A549 (cell line): ENCODE data around the gene PDE4D. TPM values are rescaled to one million over a fixed set of nuclear protein-coding genes. Genes with fewer than 3 reads are reported as not detected.
A peak's percentile ranks its signal among the peaks of the same experiment; 100 is the strongest.

Source experiments
- ATAC-seq, 2 experiments: fragments of 200-7000 bp in 1 of 2; fragments of >200 bp in 1 of 2; cut with Nextera tagmentation in 1 of 2; cut with Tn5 transposase in 1 of 2; 3 replicates each; pipeline versions ENCODE4 v1.8.0 to v1.9.1; 2018 to 2020; ENCODE audit warnings: mild to moderate bottlenecking in 1 of 2, moderate library complexity in 1 of 2
- CTCF ChIA-PET: fragments of 300-600 bp; sonication (Branson Sonifier 250); formaldehyde crosslinking; extraction: SDS; loops from one replicate; lab custom pipeline; 2021; ENCODE audit warnings: antibody characterized with exemption, inconsistent platforms; lab: Yijun Ruan, JAX
- POLR2A ChIA-PET: fragments of 350-600 bp; formaldehyde crosslinking; extraction: SDS; loops from one replicate; lab custom pipeline; 2021; ENCODE audit warnings: antibody characterized with exemption, inconsistent platforms; lab: Yijun Ruan, JAX
- DNase-seq, 2 experiments: peaks; one replicate each; pipeline versions ENCODE4 v3.0.0 to v3.0.0-alpha.2; 2011 to 2016; ENCODE audit warnings: low read depth in 1 of 2, low spot score in 1 of 2
- FAIRE-seq: peaks from 2 replicates; lab custom pipeline; 2011; peaks lifted over from hg19 to GRCh38; lab: Jason Lieb, UNC
- H3K27ac ChIP-seq, 2 experiments: fragments of >200 bp; sonication (Bioruptor Twin); formaldehyde crosslinking; 3 replicates each; pipeline ENCODE4 v1.5.1; 2016 to 2017
- H3K4me1 ChIP-seq: fragments of >200 bp; sonication (Bioruptor Twin); formaldehyde crosslinking; 3 replicates; pipeline ENCODE4 v1.6.1; 2016
- H3K4me2 ChIP-seq: fragments of >200 bp; sonication (Bioruptor Twin); formaldehyde crosslinking; 3 replicates; pipeline ENCODE4 v1.6.1; 2016
- H3K4me3 ChIP-seq: fragments of >200 bp; sonication (Bioruptor Twin); formaldehyde crosslinking; 3 replicates; pipeline ENCODE4 v1.5.1; 2016
- H3K9me3 ChIP-seq: fragments of >200 bp; sonication (Bioruptor Twin); formaldehyde crosslinking; 3 replicates; pipeline ENCODE4 v1.6.1; 2016
- CHD2 ChIP-seq: fragments of 150-350 bp; IDR thresholded peaks from 2 replicates; pipeline ENCODE4 v1.6.1; 2014; ENCODE audit warnings: low read length; ENCODE audit not compliant: partially characterized antibody
- CHD4 ChIP-seq: fragments of 200-600 bp; sonication (generic); IDR thresholded peaks from 2 replicates; pipeline ENCODE4 v1.6.1; 2016; ENCODE audit warnings: antibody characterized with exemption, mild to moderate bottlenecking, borderline replicate concordance
- EHMT2 ChIP-seq: fragments of 200-600 bp; sonication (generic); IDR thresholded peaks from 2 replicates; pipeline ENCODE4 v1.6.1; 2016; ENCODE audit warnings: antibody characterized with exemption, low read depth, mild to moderate bottlenecking, moderate library complexity
- EP300 ChIP-seq, 2 experiments: fragments of >200 bp; sonication (Bioruptor Twin); formaldehyde crosslinking; IDR thresholded peaks; 2 replicates in 1 of 2; 3 replicates in 1 of 2; pipeline ENCODE4 v1.6.1; 2016 to 2017
- FOSB ChIP-seq: fragments of 250-450 bp; sonication (Bioruptor Pico); IDR thresholded peaks from 2 replicates; pipeline ENCODE4 v1.5.0; 2020; ENCODE audit warnings: mild to moderate bottlenecking, moderate library complexity
- HDAC2 ChIP-seq: fragments of 200-600 bp; sonication (generic); IDR thresholded peaks from 2 replicates; pipeline ENCODE4 v1.6.1; 2016
- JUN ChIP-seq, 2 experiments: fragments of >200 bp; sonication (Bioruptor Twin); formaldehyde crosslinking; IDR thresholded peaks; 2 replicates in 1 of 2; 3 replicates in 1 of 2; pipeline ENCODE4 v1.6.1; 2016 to 2017
- JUNB ChIP-seq: fragments of >200 bp; sonication (Bioruptor Twin); formaldehyde crosslinking; IDR thresholded peaks from 2 replicates; pipeline ENCODE4 v1.6.1; 2016
- MAFK ChIP-seq: fragments of 450-650 bp; IDR thresholded peaks from 2 replicates; pipeline ENCODE4 v1.6.1; 2014; ENCODE audit not compliant: partially characterized antibody
- MYC ChIP-seq: IDR thresholded peaks from 2 replicates; pipeline ENCODE4 v1.6.1; 2012; ENCODE audit warnings: mild to moderate bottlenecking, inconsistent platforms, low read length, improper control_type of control experiment, borderline replicate concordance
- NFE2L2 ChIP-seq: fragments of 150-350 bp; conservative IDR thresholded peaks from 2 replicates; pipeline ENCODE4 v1.6.1; 2014; ENCODE audit warnings: low read length
- POLR2AphosphoS2 ChIP-seq: conservative IDR thresholded peaks from 2 replicates; pipeline ENCODE4 v1.6.1; 2012; ENCODE audit warnings: low read length, improper control_type of control experiment, inconsistent platforms
- RAD21 ChIP-seq, 2 experiments: fragments of >200 bp in 1 of 2; sonication (Bioruptor Twin) in 1 of 2; formaldehyde crosslinking in 1 of 2; IDR thresholded peaks in 1 of 2; conservative IDR thresholded peaks in 1 of 2; 2 replicates in 1 of 2; 3 replicates in 1 of 2; pipeline ENCODE4 v1.6.1; 2012 to 2018; ENCODE audit warnings: inconsistent platforms in 1 of 2
- RARB ChIP-seq: fragments of 250-450 bp; sonication (Bioruptor Pico); IDR thresholded peaks from 2 replicates; pipeline ENCODE4 v1.8.0; 2021; ENCODE audit warnings: mild to moderate bottlenecking, moderate library complexity
- ZFP36 ChIP-seq: fragments of 450-650 bp; IDR thresholded peaks from 2 replicates; pipeline ENCODE4 v1.6.1; 2014; ENCODE audit warnings: borderline replicate concordance; ENCODE audit not compliant: partially characterized antibody
- ZNF302 ChIP-seq: fragments of 250-450 bp; sonication (Bioruptor Pico); IDR thresholded peaks from 2 replicates; pipeline ENCODE4 v1.9.0; 2021; ENCODE audit warnings: inconsistent platforms, mild to moderate bottlenecking, moderate library complexity
- WGBS: methylation state at CpG from one replicate; pipeline ENCODE4 v1.1.6; 2017; ENCODE audit errors: missing lambda C conversion rate; 5-methylcytosine and 5-hydroxymethylcytosine counted together
- polyA plus RNA-seq, 4 experiments: library from polyadenylated mRNA; depleted of rRNA in 3 of 4; stranded (reverse); fragments of >200 nt; fragmentation: RNase III in 1 of 4; extraction: RNeasy Plus Mini Kit Qiagen cat#74134 plus additional on column Dnase treatment in 1 of 4; gene quantifications; 2 replicates in 3 of 4; 3 replicates in 1 of 4; pipeline ENCODE4 v1.2.3, GENCODE V29; 2011 to 2017
- TF ChIP-seq, protein P1 (sequence below): fragments of 200-600 bp; sonication (generic); IDR thresholded peaks from 2 replicates; pipeline ENCODE4 v1.6.1; 2016; ENCODE audit warnings: antibody characterized with exemption, mild to moderate bottlenecking, moderate library complexity
- TF ChIP-seq, protein P2 (sequence below): fragments of 450-650 bp; IDR thresholded peaks from 2 replicates; pipeline ENCODE4 v1.6.1; 2014; ENCODE audit warnings: antibody characterized with exemption
- TF ChIP-seq, protein P3 (sequence below): fragments of 250-450 bp; sonication (Bioruptor Pico); IDR thresholded peaks from 2 replicates; pipeline ENCODE4 v1.5.0; 2020; ENCODE audit warnings: low read depth, mild to moderate bottlenecking, moderate library complexity
- TF ChIP-seq, protein P4 (sequence below): fragments of >200 bp; sonication (Bioruptor Twin); formaldehyde crosslinking; IDR thresholded peaks from 2 replicates; pipeline ENCODE4 v1.6.1; 2016

The PDE4D gene
- polyA plus RNA-seq, 2 of the 4 experiments (the other 2 are of a cell fraction), result 74.0 to 213 TPM

DNA sequence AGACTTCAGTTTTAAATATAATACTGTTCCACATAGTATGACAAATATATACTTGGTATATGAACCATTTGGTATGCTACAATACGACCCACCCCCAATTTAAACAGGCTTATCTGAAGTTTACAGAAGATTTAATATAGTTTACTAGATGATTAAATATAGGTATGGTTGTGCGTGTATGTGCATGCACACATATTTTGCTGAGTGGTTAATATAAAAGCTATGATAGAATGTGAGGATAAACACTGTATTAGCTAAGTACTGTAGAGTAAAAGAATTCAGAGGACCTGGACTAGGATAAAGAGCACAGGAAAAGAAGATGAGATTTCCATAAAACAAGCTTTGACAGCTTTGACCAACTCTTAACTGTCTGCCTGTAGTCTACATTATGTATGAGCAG is 356.7 kb downstream of the PDE4D start:
- 60% methylated on average over 2 of the region's 2 CpGs for WGBS
- no peak for DNase-seq
- H3K4me3 ChIP-seq, result no peak overlapping the region
- H3K4me1 ChIP-seq, result peaks cover 97% of the 10 kb centered on the region
- H3K4me2 ChIP-seq, result peak overlapping the region; percentile 17; the same call in 2 of the 3 replicates
- no peak for ATAC-seq
- peak; percentile 49 for TF ChIP-seq MAFK
- TF ChIP-seq MYC, result no peak
- TF ChIP-seq, all 56 proteins: peak for 1
- ChIA-PET CTCF (interaction anchor here (1.1 kb wide), 1 partner anchor 11 kb away, joined by 3 read pairs; no protein-coding TSS in a partner anchor), POLR2A (no interaction called here)
- H3K27ac ChIP-seq, result peak overlapping the region; percentile 52 to 97; a peak in 5 of 6 replicates
- no peak for FAIRE-seq
- no peaks in the 10 kb centered on the region for H3K9me3 ChIP-seq

DNA sequence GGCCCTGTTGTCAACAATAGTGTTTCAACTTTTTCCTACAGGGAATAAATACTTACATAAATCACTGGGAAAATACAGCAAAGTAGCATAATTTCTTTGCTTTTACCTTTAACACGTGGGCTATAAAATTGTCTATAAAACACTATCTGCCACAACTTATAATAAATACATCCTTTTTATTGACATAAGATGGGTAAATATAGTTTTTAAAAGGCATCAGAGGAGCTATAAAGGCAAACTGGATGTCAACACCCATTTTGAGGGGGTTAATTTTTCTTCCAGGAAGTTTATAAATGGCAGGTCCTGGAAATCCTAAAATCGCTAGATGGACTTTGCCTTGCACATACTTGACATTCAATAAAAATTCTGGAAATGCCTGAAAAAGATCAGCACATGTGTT is 358.0 kb downstream of the PDE4D start:
- POLR2A ChIA-PET, result no interaction called here
- 67% methylated on average over 2 of the region's 2 CpGs for WGBS
- ATAC-seq, result no peak
- H3K4me3 ChIP-seq, result no peak overlapping the region
- peak overlapping the region; percentile 46 to 50; a peak in 5 of 6 replicates for H3K27ac ChIP-seq
- peak overlapping the region; percentile 20 for H3K4me2 ChIP-seq
- no peak for FAIRE-seq
- CTCF ChIA-PET, result no interaction called here
- DNase-seq, result no peak
- peaks cover 97% of the 10 kb centered on the region for H3K4me1 ChIP-seq
- no peak for TF ChIP-seq NFE2L2
- TF ChIP-seq, protein P1, sequence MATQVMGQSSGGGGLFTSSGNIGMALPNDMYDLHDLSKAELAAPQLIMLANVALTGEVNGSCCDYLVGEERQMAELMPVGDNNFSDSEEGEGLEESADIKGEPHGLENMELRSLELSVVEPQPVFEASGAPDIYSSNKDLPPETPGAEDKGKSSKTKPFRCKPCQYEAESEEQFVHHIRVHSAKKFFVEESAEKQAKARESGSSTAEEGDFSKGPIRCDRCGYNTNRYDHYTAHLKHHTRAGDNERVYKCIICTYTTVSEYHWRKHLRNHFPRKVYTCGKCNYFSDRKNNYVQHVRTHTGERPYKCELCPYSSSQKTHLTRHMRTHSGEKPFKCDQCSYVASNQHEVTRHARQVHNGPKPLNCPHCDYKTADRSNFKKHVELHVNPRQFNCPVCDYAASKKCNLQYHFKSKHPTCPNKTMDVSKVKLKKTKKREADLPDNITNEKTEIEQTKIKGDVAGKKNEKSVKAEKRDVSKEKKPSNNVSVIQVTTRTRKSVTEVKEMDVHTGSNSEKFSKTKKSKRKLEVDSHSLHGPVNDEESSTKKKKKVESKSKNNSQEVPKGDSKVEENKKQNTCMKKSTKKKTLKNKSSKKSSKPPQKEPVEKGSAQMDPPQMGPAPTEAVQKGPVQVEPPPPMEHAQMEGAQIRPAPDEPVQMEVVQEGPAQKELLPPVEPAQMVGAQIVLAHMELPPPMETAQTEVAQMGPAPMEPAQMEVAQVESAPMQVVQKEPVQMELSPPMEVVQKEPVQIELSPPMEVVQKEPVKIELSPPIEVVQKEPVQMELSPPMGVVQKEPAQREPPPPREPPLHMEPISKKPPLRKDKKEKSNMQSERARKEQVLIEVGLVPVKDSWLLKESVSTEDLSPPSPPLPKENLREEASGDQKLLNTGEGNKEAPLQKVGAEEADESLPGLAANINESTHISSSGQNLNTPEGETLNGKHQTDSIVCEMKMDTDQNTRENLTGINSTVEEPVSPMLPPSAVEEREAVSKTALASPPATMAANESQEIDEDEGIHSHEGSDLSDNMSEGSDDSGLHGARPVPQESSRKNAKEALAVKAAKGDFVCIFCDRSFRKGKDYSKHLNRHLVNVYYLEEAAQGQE, result no peak
- TF ChIP-seq, protein P2, sequence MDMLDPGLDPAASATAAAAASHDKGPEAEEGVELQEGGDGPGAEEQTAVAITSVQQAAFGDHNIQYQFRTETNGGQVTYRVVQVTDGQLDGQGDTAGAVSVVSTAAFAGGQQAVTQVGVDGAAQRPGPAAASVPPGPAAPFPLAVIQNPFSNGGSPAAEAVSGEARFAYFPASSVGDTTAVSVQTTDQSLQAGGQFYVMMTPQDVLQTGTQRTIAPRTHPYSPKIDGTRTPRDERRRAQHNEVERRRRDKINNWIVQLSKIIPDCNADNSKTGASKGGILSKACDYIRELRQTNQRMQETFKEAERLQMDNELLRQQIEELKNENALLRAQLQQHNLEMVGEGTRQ, result no peak
- no peak for TF ChIP-seq POLR2AphosphoS2
- no peak for TF ChIP-seq RARB (CRISPR knock-in tag)
- TF ChIP-seq CHD4, result no peak
- TF ChIP-seq ZFP36, result no peak
- TF ChIP-seq EHMT2, result no peak
- TF ChIP-seq MYC, result no peak
- no peak for TF ChIP-seq JUNB
- TF ChIP-seq, protein P3, sequence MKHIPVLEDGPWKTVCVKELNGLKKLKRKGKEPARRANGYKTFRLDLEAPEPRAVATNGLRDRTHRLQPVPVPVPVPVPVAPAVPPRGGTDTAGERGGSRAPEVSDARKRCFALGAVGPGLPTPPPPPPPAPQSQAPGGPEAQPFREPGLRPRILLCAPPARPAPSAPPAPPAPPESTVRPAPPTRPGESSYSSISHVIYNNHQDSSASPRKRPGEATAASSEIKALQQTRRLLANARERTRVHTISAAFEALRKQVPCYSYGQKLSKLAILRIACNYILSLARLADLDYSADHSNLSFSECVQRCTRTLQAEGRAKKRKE (CRISPR knock-in tag), result no peak
- TF ChIP-seq ZNF302 (CRISPR knock-in tag), result no peak
- TF ChIP-seq FOSB (CRISPR knock-in tag), result no peak
- no peak for TF ChIP-seq HDAC2
- TF ChIP-seq CHD2, result no peak
- no peak for TF ChIP-seq EP300 (IDR thresholded peaks at IDR 0.05)
- H3K9me3 ChIP-seq, result no peaks in the 10 kb centered on the region

DNA sequence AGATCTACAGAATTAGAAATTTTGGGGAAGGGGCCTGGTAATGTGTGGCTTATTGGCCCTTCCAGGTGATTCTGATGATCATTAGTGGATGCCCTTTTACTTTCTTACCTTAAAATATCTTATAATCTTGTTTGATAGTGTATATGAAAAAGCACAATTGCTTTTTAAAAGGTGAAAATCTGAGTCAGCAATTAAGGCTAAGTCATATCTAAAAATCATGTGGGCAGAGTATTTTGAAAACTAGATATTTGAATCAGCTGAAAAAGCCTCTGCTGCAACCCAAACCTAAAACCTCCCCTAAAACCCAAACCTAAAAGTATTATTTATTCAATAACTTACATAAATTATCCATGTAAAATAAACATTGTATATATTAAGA is 359.8 kb downstream of the PDE4D start:
- Histone ChIP-seq H3K4me1 (peaks cover 97% of the 10 kb centered on the region), H3K4me3 (no peak overlapping the region), H3K9me3 (no peaks in the 10 kb centered on the region), H3K4me2 (0 out of 3 replicates have a peak overlapping the region, but pooled peaks have one; percentile 19), H3K27ac (peak overlapping the region; percentile 26 to 34; a peak in 5 of 6 replicates)
- no peak for FAIRE-seq
- TF ChIP-seq, protein P4, sequence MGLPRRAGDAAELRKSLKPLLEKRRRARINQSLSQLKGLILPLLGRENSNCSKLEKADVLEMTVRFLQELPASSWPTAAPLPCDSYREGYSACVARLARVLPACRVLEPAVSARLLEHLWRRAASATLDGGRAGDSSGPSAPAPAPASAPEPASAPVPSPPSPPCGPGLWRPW, result no peak
- TF ChIP-seq MAFK, result peak; percentile 92
- TF ChIP-seq RAD21 (conservative IDR thresholded peaks at IDR 0.05 in 1 of 2, IDR thresholded peaks at IDR 0.05 in 1 of 2), result no peak
- TF ChIP-seq JUN (IDR thresholded peaks at IDR 0.05), result no peak
- CTCF ChIA-PET, result no interaction called here
- no peak for ATAC-seq
- POLR2A ChIA-PET, result no interaction called here
- DNase-seq, result no peak
